Neural cell (in vitro differentiated cells): Measurements from ENCODE around the gene AP1S3. TPM values are rescaled to one million over a fixed set of nuclear protein-coding genes. Genes with fewer than 3 reads are reported as not detected.

ENCODE experiments used
- H2AFZ ChIP-seq: fragments of 200-600, 300-800 bp; sonication (generic), shearing (Covaris generic); 2 replicates; pipeline ENCODE4 v1.6.0; 2014; ENCODE audit warnings: low read depth, mild to moderate bottlenecking, antibody characterized with exemption, low read length, moderate library complexity
- H3F3A ChIP-seq: fragments of 200-600 bp; shearing (Covaris generic); 2 replicates; pipeline ENCODE4 v1.6.1; 2016; ENCODE audit warnings: mild to moderate bottlenecking, moderate library complexity, mixed read lengths, antibody characterized with exemption, low read length; ENCODE audit not compliant: insufficient read depth, poor library complexity, severe bottlenecking
- H3K27ac ChIP-seq: fragments of 200-600, 300-800 bp; sonication (generic), shearing (Covaris generic); 2 replicates; pipeline ENCODE4 v1.5.1; 2014; ENCODE audit warnings: mild to moderate bottlenecking, low read length, moderate library complexity
- H3K27me3 ChIP-seq: fragments of 300-800, 200-600 bp; sonication (generic), shearing (Covaris generic); 2 replicates; pipeline ENCODE4 v1.6.0; 2014; ENCODE audit warnings: mild to moderate bottlenecking, low read depth, low read length, moderate library complexity; ENCODE audit not compliant: insufficient read depth
- H3K36me3 ChIP-seq: fragments of 300-800, 200-600 bp; sonication (generic), shearing (Covaris generic); 2 replicates; pipeline ENCODE4 v1.5.1; 2014; ENCODE audit warnings: mild to moderate bottlenecking, antibody characterized with exemption, low read length, moderate library complexity; ENCODE audit not compliant: insufficient read depth
- H3K4me2 ChIP-seq: fragments of 300-800, 200-600 bp; sonication (generic), shearing (Covaris generic); 2 replicates; pipeline ENCODE4 v1.6.0; 2014; ENCODE audit warnings: mild to moderate bottlenecking, low read length
- H3K4me3 ChIP-seq: fragments of 300-800, 200-600 bp; sonication (generic), shearing (Covaris generic); 2 replicates; pipeline ENCODE4 v1.5.1; 2014; ENCODE audit warnings: mild to moderate bottlenecking, low read length, moderate library complexity
- H3K79me2 ChIP-seq: fragments of 200-600 bp; shearing (Covaris generic); replicated peaks from 2 replicates; pipeline ENCODE4 v1.6.0; 2014; ENCODE audit warnings: mild to moderate bottlenecking, low read length, moderate library complexity; ENCODE audit not compliant: insufficient read depth
- H3K9ac ChIP-seq: fragments of 300-800, 200-600 bp; sonication (generic), shearing (Covaris generic); 2 replicates; pipeline ENCODE4 v1.6.1; 2016; ENCODE audit warnings: mild to moderate bottlenecking, low read length, mixed read lengths
- H3K9me2 ChIP-seq: fragments of 200-600 bp; shearing (Covaris generic); 2 replicates; pipeline ENCODE4 v1.6.1; 2016; ENCODE audit warnings: mild to moderate bottlenecking, low read length, mixed read lengths; ENCODE audit not compliant: insufficient read depth
- H3K9me3 ChIP-seq: fragments of 200-600, 300-800 bp; sonication (generic), shearing (Covaris generic); 2 replicates; pipeline ENCODE4 v1.6.1; 2016; ENCODE audit warnings: mild to moderate bottlenecking, mixed run types, low read length, moderate library complexity, mixed read lengths
- H4K20me1 ChIP-seq: fragments of 200-600 bp; shearing (Covaris generic); 2 replicates; pipeline ENCODE4 v1.6.1; 2016; ENCODE audit warnings: mild to moderate bottlenecking, mixed run types; ENCODE audit not compliant: insufficient read depth
- EP300 ChIP-seq: fragments of 450-650 bp; conservative IDR thresholded peaks from 2 replicates; pipeline ENCODE4 v1.6.1; 2014; ENCODE audit warnings: antibody characterized with exemption, mild to moderate bottlenecking, moderate library complexity; ENCODE audit not compliant: poor library complexity, severe bottlenecking
- EZH2 ChIP-seq: fragments of 200-600, 300-800 bp; shearing (Covaris generic), sonication (generic); IDR thresholded peaks from 2 replicates; pipeline ENCODE4 v1.6.1; 2014; ENCODE audit warnings: antibody characterized with exemption, low read length, borderline replicate concordance, mild to moderate bottlenecking; ENCODE audit not compliant: insufficient read depth, poor library complexity, severe bottlenecking
- MXI1 ChIP-seq: fragments of 450-650 bp; conservative IDR thresholded peaks from 2 replicates; pipeline ENCODE4 v1.6.1; 2014; ENCODE audit warnings: antibody characterized with exemption, mild to moderate bottlenecking; ENCODE audit not compliant: poor library complexity, severe bottlenecking
- POLR2AphosphoS5 ChIP-seq: IDR thresholded peaks from 2 replicates; pipeline ENCODE4 v1.6.1; 2012
- RAD21 ChIP-seq: fragments of 450-650 bp; conservative IDR thresholded peaks from 2 replicates; pipeline ENCODE4 v1.6.1; 2014; ENCODE audit warnings: antibody characterized with exemption, mild to moderate bottlenecking, moderate library complexity
- REST ChIP-seq: IDR thresholded peaks from 2 replicates; pipeline ENCODE4 v1.6.1; 2012; ENCODE audit warnings: borderline replicate concordance
- SMC3 ChIP-seq: fragments of 450-650 bp; conservative IDR thresholded peaks from 2 replicates; pipeline ENCODE4 v1.6.1; 2014; ENCODE audit warnings: antibody characterized with exemption, mild to moderate bottlenecking, moderate library complexity; ENCODE audit not compliant: poor library complexity
- TAF1 ChIP-seq: IDR thresholded peaks from 2 replicates; pipeline ENCODE4 v1.6.1; 2012; ENCODE audit warnings: low read depth
- polyA plus RNA-seq: library from polyadenylated mRNA; depleted of rRNA; stranded (reverse); fragments of >200 nt; gene quantifications from 2 replicates; pipeline ENCODE4 v1.2.3, GENCODE V29; 2014
- TF ChIP-seq, protein P1 (sequence below): fragments of 450-650 bp; IDR thresholded peaks from 2 replicates; pipeline ENCODE4 v1.5.1; 2014; ENCODE audit warnings: antibody characterized with exemption, mild to moderate bottlenecking, moderate library complexity; ENCODE audit not compliant: poor library complexity, severe bottlenecking

The AP1S3 gene
- polyA plus RNA-seq, 1 donor from 2014 or later: 2.7 TPM

DNA sequence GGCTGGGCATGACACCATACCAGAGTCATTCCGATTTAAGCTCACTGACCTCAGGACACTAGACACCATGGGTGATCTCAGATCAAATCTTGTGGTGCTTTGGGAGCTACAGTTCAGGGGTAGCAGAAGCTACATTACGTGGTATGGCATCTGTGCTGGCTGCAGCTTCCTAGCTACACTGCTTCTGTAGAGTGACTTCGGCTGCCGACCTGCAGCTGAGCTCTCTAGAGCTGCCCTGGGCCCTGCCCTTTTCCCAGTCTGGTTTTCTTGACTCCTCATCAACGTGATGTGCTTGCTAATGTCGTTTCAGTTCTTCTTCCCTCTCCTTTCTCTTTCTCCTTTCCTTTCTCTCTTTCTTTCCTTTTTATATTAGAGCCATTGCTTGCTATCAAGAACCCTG is 100.2 kb downstream of the AP1S3 start:
- Histone ChIP-seq H3K27me3 (no peaks in the 10 kb centered on the region), H3K9me2 (no peaks in the 10 kb centered on the region), H3K4me3 (no peak overlapping the region), H3K4me2 (no peak overlapping the region), H3K79me2 (no peaks in the 10 kb centered on the region), H3K9me3 (no peaks in the 10 kb centered on the region), H3K36me3 (no peaks in the 10 kb centered on the region), H3K27ac (no peak overlapping the region), H3K9ac (no peak overlapping the region), H3F3A (no peaks in the 10 kb centered on the region), H2AFZ (no peak overlapping the region), H4K20me1 (no peaks in the 10 kb centered on the region)
- no peak for TF ChIP-seq REST
- no peak for TF ChIP-seq RAD21
- TF ChIP-seq POLR2AphosphoS5: no peak
- TF ChIP-seq, protein P1, sequence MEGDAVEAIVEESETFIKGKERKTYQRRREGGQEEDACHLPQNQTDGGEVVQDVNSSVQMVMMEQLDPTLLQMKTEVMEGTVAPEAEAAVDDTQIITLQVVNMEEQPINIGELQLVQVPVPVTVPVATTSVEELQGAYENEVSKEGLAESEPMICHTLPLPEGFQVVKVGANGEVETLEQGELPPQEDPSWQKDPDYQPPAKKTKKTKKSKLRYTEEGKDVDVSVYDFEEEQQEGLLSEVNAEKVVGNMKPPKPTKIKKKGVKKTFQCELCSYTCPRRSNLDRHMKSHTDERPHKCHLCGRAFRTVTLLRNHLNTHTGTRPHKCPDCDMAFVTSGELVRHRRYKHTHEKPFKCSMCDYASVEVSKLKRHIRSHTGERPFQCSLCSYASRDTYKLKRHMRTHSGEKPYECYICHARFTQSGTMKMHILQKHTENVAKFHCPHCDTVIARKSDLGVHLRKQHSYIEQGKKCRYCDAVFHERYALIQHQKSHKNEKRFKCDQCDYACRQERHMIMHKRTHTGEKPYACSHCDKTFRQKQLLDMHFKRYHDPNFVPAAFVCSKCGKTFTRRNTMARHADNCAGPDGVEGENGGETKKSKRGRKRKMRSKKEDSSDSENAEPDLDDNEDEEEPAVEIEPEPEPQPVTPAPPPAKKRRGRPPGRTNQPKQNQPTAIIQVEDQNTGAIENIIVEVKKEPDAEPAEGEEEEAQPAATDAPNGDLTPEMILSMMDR: no peak
- no peak for TF ChIP-seq MXI1
- TF ChIP-seq EP300: no peak
- TF ChIP-seq SMC3: no peak
- no peak for TF ChIP-seq EZH2
- TF ChIP-seq TAF1: no peak

- no peak overlapping the region for H3K4me3 ChIP-seq
- no peak overlapping the region for H3K9ac ChIP-seq
- H4K20me1 ChIP-seq: no peaks in the 10 kb centered on the region
- no peak overlapping the region for H3K4me2 ChIP-seq
- H2AFZ ChIP-seq: no peak overlapping the region
- H3K79me2 ChIP-seq: no peaks in the 10 kb centered on the region
- no peaks in the 10 kb centered on the region for H3K9me2 ChIP-seq
- H3K9me3 ChIP-seq: no peaks in the 10 kb centered on the region
- TF ChIP-seq EZH2 (no peak), RAD21 (no peak), EP300 (no peak)
- H3F3A ChIP-seq: no peaks in the 10 kb centered on the region
- H3K36me3 ChIP-seq: no peaks in the 10 kb centered on the region
- H3K27ac ChIP-seq: no peak overlapping the region
- no peaks in the 10 kb centered on the region for H3K27me3 ChIP-seq
Measured at GRCh38 chr2:223736488-223736887, 100.9 kb downstream of the AP1S3 start.

- Histone ChIP-seq H3K4me2 (no peak overlapping the region), H3K9me3 (no peaks in the 10 kb centered on the region), H3K9ac (no peak overlapping the region), H4K20me1 (no peaks in the 10 kb centered on the region), H3K4me3 (no peak overlapping the region), H3K9me2 (no peaks in the 10 kb centered on the region), H3K27ac (no peak overlapping the region), H3K79me2 (no peaks in the 10 kb centered on the region), H2AFZ (no peak overlapping the region), H3F3A (no peaks in the 10 kb centered on the region), H3K27me3 (no peaks in the 10 kb centered on the region), H3K36me3 (no peaks in the 10 kb centered on the region)
- TF ChIP-seq, protein P1: no peak
- TF ChIP-seq EZH2 (no peak), RAD21 (no peak), MXI1 (no peak), EP300 (no peak), SMC3 (no peak), TAF1 (no peak), POLR2AphosphoS5 (no peak), REST (no peak)
Measured at GRCh38 chr2:223735659-223736244, 101.6 kb downstream of the AP1S3 start.
